ENCODE results near the gene CNPY3. TPM values are rescaled to one million over a fixed set of nuclear protein-coding genes. Genes with fewer than 3 reads are reported as not detected.

Gene CNPY3
- polyA plus RNA-seq, 2 of the 4 experiments (the other 2 are of a cell fraction), result 30.3 to 38.5 TPM

- Histone ChIP-seq H3K9me3 (no peaks in the 10 kb centered on the region), H3K27ac (no peak overlapping the region), H3K4me3 (no peak overlapping the region), H3K4me2 (no peak overlapping the region), H3K4me1 (no peaks in the 10 kb centered on the region)
- 63% methylated on average over 4 of the region's 5 CpGs for WGBS (ENCODE audit: missing lambda C conversion rate)
- ATAC-seq, result no peak
- CTCF ChIA-PET, result interaction anchor here (1.4 to 2.2 kb wide), 3 partner anchors 89 to 236 kb away, joined by 3 to 11 read pairs (median 6); no protein-coding TSS in a partner anchor
- no peak for TF ChIP-seq RARB (CRISPR knock-in tag; IDR thresholded peaks at IDR 0.05)
- TF ChIP-seq POLR2AphosphoS2 (conservative IDR thresholded peaks at IDR 0.05; ENCODE audit: low read length), result no peak
- TF ChIP-seq PHF8 (IDR thresholded peaks at IDR 0.05; ENCODE audit: borderline replicate concordance, low read depth), result no peak
- no peak for TF ChIP-seq MAFK (IDR thresholded peaks at IDR 0.05; ENCODE audit: partially characterized antibody)
- TF ChIP-seq, protein P1, sequence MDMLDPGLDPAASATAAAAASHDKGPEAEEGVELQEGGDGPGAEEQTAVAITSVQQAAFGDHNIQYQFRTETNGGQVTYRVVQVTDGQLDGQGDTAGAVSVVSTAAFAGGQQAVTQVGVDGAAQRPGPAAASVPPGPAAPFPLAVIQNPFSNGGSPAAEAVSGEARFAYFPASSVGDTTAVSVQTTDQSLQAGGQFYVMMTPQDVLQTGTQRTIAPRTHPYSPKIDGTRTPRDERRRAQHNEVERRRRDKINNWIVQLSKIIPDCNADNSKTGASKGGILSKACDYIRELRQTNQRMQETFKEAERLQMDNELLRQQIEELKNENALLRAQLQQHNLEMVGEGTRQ (IDR thresholded peaks at IDR 0.05), result no peak
- TF ChIP-seq E2F6 (IDR thresholded peaks at IDR 0.05; ENCODE audit: borderline replicate concordance, low read depth), result no peak
- TF ChIP-seq, protein P2, sequence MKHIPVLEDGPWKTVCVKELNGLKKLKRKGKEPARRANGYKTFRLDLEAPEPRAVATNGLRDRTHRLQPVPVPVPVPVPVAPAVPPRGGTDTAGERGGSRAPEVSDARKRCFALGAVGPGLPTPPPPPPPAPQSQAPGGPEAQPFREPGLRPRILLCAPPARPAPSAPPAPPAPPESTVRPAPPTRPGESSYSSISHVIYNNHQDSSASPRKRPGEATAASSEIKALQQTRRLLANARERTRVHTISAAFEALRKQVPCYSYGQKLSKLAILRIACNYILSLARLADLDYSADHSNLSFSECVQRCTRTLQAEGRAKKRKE (CRISPR knock-in tag; IDR thresholded peaks at IDR 0.05; ENCODE audit: low read depth), result no peak
- TF ChIP-seq CHD2 (IDR thresholded peaks at IDR 0.05; ENCODE audit: low read length, partially characterized antibody), result no peak
- no peak for DNase-seq (ENCODE audit: low read depth in 1 of 2, low spot score in 1 of 2)
- POLR2A ChIA-PET, result no interaction called here
- FAIRE-seq, result no peak
These were observed 21.9 kb upstream of the CNPY3 start for GRCh38 chr6:42907336-42907735.

GRCh38 chr6:42909835-42910234 is 19.4 kb upstream of the CNPY3 start:
- no peak overlapping the region for H3K4me2 ChIP-seq
- ATAC-seq (no peak), DNase-seq (ENCODE audit: low read depth in 1 of 2, low spot score in 1 of 2) (no peak), FAIRE-seq (no peak)
- H3K4me3 ChIP-seq, result no peak overlapping the region
- no peaks in the 10 kb centered on the region for H3K4me1 ChIP-seq
- TF ChIP-seq FOSB (CRISPR knock-in tag; IDR thresholded peaks at IDR 0.05) (no peak), CBX2 (IDR thresholded peaks at IDR 0.05; ENCODE audit: borderline replicate concordance, low read depth) (no peak), RCOR1 (IDR thresholded peaks at IDR 0.05; ENCODE audit: low read depth, low read length) (no peak), ESRRA (IDR thresholded peaks at IDR 0.05; ENCODE audit: borderline replicate concordance, low read length) (no peak), FOXS1 (CRISPR knock-in tag; IDR thresholded peaks at IDR 0.05) (no peak), ZNF302 (CRISPR knock-in tag; IDR thresholded peaks at IDR 0.05) (no peak), PHF8 (IDR thresholded peaks at IDR 0.05; ENCODE audit: borderline replicate concordance, low read depth) (no peak)
- 82% methylated on average over 10 of the region's 10 CpGs for WGBS (ENCODE audit: missing lambda C conversion rate)
- ChIA-PET CTCF (no interaction called here), POLR2A (no interaction called here)
- no peaks in the 10 kb centered on the region for H3K9me3 ChIP-seq
- H3K27ac ChIP-seq, result no peak overlapping the region

DNA sequence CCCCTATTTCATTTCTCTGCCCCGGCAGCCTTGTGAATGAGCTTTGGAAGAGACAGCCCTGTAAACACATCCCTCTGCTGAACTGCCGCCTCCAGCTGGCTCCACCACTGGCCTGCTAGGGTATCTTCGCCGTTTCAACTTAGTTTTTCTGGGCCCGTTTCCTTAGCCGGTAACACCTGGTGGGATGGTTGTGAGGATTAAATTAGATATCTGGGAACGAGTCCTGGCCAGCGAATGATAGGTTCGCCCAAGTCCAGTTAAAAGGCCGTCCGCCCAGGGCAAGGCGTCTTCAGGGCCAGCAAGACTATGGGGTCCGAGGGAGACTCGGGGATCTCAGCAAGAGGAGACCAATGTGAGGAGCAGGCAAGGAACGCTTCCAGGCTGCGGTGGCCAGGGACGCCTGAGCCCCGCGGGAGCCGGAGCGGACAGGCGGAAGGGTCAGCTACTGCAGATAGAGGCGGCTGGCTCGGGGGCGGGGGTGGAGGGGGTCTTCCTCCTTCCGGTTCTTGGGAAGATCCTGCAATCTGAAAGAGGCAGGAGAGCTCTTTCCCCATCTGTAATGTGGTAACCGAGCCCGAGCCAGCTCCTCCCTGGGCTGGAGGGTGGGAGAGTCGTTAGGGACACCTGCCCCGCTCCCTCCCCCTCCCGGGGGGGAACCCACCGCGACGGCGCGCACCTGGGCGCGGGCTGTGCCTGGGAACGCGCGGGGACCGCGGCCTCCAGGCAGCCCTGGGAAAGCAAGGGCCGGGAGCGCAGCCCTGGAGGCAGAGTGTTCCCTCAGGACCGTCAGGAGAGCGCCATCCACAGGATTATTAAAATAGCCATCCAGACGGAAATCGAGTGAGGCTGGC is 17.9 kb upstream of the CNPY3 start:
- POLR2A ChIA-PET, result no interaction called here
- H3K27ac ChIP-seq, result no peak overlapping the region
- TF ChIP-seq HES2 (IDR thresholded peaks at IDR 0.05) (no peak), PHF8 (IDR thresholded peaks at IDR 0.05; ENCODE audit: borderline replicate concordance, low read depth) (no peak), TP53 (CRISPR knock-in tag; IDR thresholded peaks at IDR 0.05) (no peak), SREBF2 (IDR thresholded peaks at IDR 0.05) (no peak)
- DNase-seq (ENCODE audit: low read depth in 1 of 2, low spot score in 1 of 2), result no peak
- no peak for FAIRE-seq
- H3K9me3 ChIP-seq, result no peaks in the 10 kb centered on the region
- CTCF ChIA-PET, result interaction anchor here (2.9 kb wide), 1 partner anchor 10 kb away, joined by 12 read pairs; no protein-coding TSS in a partner anchor
- H3K4me3 ChIP-seq, result no peak overlapping the region
- no peak overlapping the region for H3K4me2 ChIP-seq
- no peak for ATAC-seq
- WGBS (ENCODE audit: missing lambda C conversion rate), result 73% methylated on average over 25 of the region's 49 CpGs
- H3K4me1 ChIP-seq, result no peaks in the 10 kb centered on the region
